ENCODE data around the gene AP5M1.

AP5M1 gene

GRCh38 chr14:57266065-57266464, 2.7 kb upstream of the AP5M1 start:
- H3K27me3 ChIP-seq (ENCODE audit: control insufficient read depth, low read length) = no peaks in the 10 kb centered on the region
- H3K9me3 ChIP-seq (ENCODE audit: control insufficient read depth, insufficient read depth, low read length) = no peaks in the 10 kb centered on the region
- peaks cover 5% of the 10 kb centered on the region for H3F3A ChIP-seq (ENCODE audit: control insufficient read depth, insufficient read depth)
- peaks cover 28% of the 10 kb centered on the region for H3K4me1 ChIP-seq (ENCODE audit: control insufficient read depth, low read length)
- TF ChIP-seq EZH2phosphoT487 (IDR thresholded peaks at IDR 0.05; ENCODE audit: borderline replicate concordance, low read length) (no peak), CTCF (IDR thresholded peaks at IDR 0.05; ENCODE audit: low read depth, low read length, poor library complexity, severe bottlenecking) (no peak)
- H3K36me3 ChIP-seq (ENCODE audit: control insufficient read depth, low read length) = peaks cover 10% of the 10 kb centered on the region
- no peaks in the 10 kb centered on the region for H3K9me2 ChIP-seq (replicated peaks; ENCODE audit: control insufficient read depth, low read length)
- H4K20me1 ChIP-seq (ENCODE audit: control insufficient read depth, insufficient read depth, low read depth, low read length) = peaks cover 13% of the 10 kb centered on the region; the same call in 1 of the 2 replicates
- H3K4me3 ChIP-seq (ENCODE audit: low read length) = peak overlapping the region; percentile 39; the same call in 1 of the 2 replicates
- H3K27ac ChIP-seq (ENCODE audit: low read depth, low read length) = no peak overlapping the region
- peak overlapping the region; percentile 36 for H3K4me2 ChIP-seq (ENCODE audit: low read length)
- H3K79me2 ChIP-seq (ENCODE audit: control insufficient read depth, low read length) = peaks cover 89% of the 10 kb centered on the region

DNA sequence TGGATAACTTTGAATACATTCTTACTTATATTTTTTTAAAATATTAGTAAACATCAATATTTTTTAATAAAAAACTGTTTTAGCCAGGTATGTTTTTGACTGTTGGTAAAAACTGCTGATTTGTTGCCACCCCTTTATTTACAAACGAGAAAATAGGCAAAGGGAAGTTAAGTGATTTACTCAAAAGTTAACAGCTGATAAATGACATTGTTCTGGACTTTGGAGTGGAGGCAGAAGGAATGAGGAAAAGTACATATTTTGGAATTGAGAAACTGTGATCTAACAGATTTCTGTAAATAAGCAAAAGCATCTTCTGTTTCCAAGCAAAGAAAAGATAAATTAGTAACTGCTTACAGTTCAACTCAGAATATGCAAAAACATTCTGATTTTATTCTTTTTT, 4.5 kb downstream of the AP5M1 start:
- no peak for TF ChIP-seq EZH2phosphoT487 (IDR thresholded peaks at IDR 0.05; ENCODE audit: borderline replicate concordance, low read length)
- Histone ChIP-seq H3K79me2 (ENCODE audit: control insufficient read depth, low read length) (peaks cover 89% of the 10 kb centered on the region), H3K9me3 (ENCODE audit: control insufficient read depth, insufficient read depth, low read length) (no peaks in the 10 kb centered on the region), H3F3A (ENCODE audit: control insufficient read depth, insufficient read depth) (peaks cover 5% of the 10 kb centered on the region), H3K4me1 (ENCODE audit: control insufficient read depth, low read length) (peaks cover 22% of the 10 kb centered on the region), H3K9me2 (replicated peaks; ENCODE audit: control insufficient read depth, low read length) (no peaks in the 10 kb centered on the region), H3K4me2 (ENCODE audit: low read length) (no peak overlapping the region), H3K36me3 (ENCODE audit: control insufficient read depth, low read length) (peaks cover 63% of the 10 kb centered on the region), H4K20me1 (ENCODE audit: control insufficient read depth, insufficient read depth, low read depth, low read length) (0 out of 2 replicates have a peak, but pooled peaks cover 12% of the 10 kb centered on the region), H3K4me3 (ENCODE audit: low read length) (no peak overlapping the region), H3K27me3 (ENCODE audit: control insufficient read depth, low read length) (no peaks in the 10 kb centered on the region), H3K27ac (ENCODE audit: low read depth, low read length) (no peak overlapping the region)

DNA sequence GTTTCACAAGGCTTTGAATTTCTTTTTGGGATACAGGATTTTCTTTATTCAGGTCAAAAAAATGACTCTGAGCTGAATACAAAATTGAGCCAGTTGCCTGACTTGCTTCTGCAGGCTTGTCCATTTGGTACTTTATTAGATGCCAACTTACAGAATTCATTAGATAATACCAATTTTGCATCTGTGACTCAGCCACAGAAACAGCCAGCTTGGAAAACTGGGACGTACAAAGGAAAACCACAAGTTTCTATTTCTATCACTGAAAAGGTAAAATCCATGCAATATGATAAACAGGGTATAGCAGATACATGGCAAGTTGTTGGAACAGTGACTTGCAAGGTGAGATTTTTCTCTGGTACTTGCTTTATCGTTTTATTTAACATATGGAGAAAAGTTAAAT, 5.8 kb downstream of the AP5M1 start:
- Histone ChIP-seq H3K4me3 (ENCODE audit: low read length) (no peak overlapping the region), H3K27ac (ENCODE audit: low read depth, low read length) (no peak overlapping the region), H3K4me1 (ENCODE audit: control insufficient read depth, low read length) (peaks cover 29% of the 10 kb centered on the region), H3K9me3 (ENCODE audit: control insufficient read depth, insufficient read depth, low read length) (no peaks in the 10 kb centered on the region), H3K36me3 (ENCODE audit: control insufficient read depth, low read length) (peaks cover 60% of the 10 kb centered on the region), H3K79me2 (ENCODE audit: control insufficient read depth, low read length) (peaks cover 80% of the 10 kb centered on the region), H3F3A (ENCODE audit: control insufficient read depth, insufficient read depth) (peaks cover under 1% of the 10 kb centered on the region; the same call in 1 of the 2 replicates), H3K9me2 (replicated peaks; ENCODE audit: control insufficient read depth, low read length) (no peaks in the 10 kb centered on the region), H4K20me1 (ENCODE audit: control insufficient read depth, insufficient read depth, low read depth, low read length) (0 out of 2 replicates have a peak, but pooled peaks cover 12% of the 10 kb centered on the region), H3K4me2 (ENCODE audit: low read length) (no peak overlapping the region), H3K27me3 (ENCODE audit: control insufficient read depth, low read length) (no peaks in the 10 kb centered on the region)
- TF ChIP-seq EZH2phosphoT487 (IDR thresholded peaks at IDR 0.05; ENCODE audit: borderline replicate concordance, low read length) (no peak), CTCF (IDR thresholded peaks at IDR 0.05; ENCODE audit: low read depth, low read length, poor library complexity, severe bottlenecking) (no peak)

DNA sequence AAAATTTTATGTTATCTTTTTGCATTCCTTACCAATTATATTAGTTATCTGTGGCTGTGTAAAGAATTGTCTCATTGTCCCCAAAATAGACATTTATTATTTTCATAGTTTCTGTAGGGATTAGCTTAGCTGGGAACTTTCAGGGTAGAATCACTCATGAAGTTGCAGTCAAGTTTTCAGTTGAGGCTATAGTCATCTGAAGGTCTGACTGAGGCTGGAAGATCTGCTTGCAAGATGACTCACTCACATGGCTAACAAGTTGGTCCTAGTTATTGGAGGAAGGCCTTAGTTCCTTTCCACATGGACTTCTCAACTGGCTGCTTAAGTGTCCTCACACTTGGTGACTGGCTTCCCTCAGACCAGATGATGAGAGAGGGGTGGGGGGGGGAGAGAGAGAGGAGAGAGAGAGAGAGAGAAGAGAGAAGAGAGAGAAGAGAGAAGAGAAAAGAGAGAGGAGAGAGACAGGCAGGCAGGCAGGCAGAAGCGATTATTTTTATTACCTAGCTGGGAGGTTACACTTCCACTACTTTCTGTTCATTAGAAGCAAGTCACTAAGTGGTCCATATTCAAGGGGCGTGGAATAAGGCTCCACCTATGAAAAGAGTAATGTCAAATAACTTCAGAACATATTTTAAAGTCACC, 6.4 kb downstream of the AP5M1 start:
- Histone ChIP-seq H3K27ac (ENCODE audit: low read depth, low read length) (no peak overlapping the region), H3K4me1 (ENCODE audit: control insufficient read depth, low read length) (peaks cover 27% of the 10 kb centered on the region), H3K79me2 (ENCODE audit: control insufficient read depth, low read length) (peaks cover 74% of the 10 kb centered on the region), H3K9me2 (replicated peaks; ENCODE audit: control insufficient read depth, low read length) (no peaks in the 10 kb centered on the region), H3K36me3 (ENCODE audit: control insufficient read depth, low read length) (peaks cover 65% of the 10 kb centered on the region), H3K4me2 (ENCODE audit: low read length) (no peak overlapping the region), H3F3A (ENCODE audit: control insufficient read depth, insufficient read depth) (no peaks in the 10 kb centered on the region), H4K20me1 (ENCODE audit: control insufficient read depth, insufficient read depth, low read depth, low read length) (0 out of 2 replicates have a peak, but pooled peaks cover 12% of the 10 kb centered on the region), H3K27me3 (ENCODE audit: control insufficient read depth, low read length) (no peaks in the 10 kb centered on the region), H3K9me3 (ENCODE audit: control insufficient read depth, insufficient read depth, low read length) (no peaks in the 10 kb centered on the region), H3K4me3 (ENCODE audit: low read length) (no peak overlapping the region)
- TF ChIP-seq EZH2phosphoT487 (IDR thresholded peaks at IDR 0.05; ENCODE audit: borderline replicate concordance, low read length) = no peak
- TF ChIP-seq CTCF (IDR thresholded peaks at IDR 0.05; ENCODE audit: low read depth, low read length, poor library complexity, severe bottlenecking) = no peak

Measured in DOHH2 (cell line).